HG03159 (cell line): ENCODE results near the gene FXYD7.
"Not testable (repeated sequence)": the region's sequence is repeated elsewhere in the genome, so short reads cannot be mapped to it uniquely, and the experiment has no call there.

Experiments used
- ATAC-seq: cut with Tn5 transposase; IDR thresholded peaks from one replicate; pipeline ENCODE4 v1.9.1; 2021; ENCODE audit warnings: mild to moderate bottlenecking, moderate library complexity; ENCODE audit not compliant: unreplicated experiment

Gene FXYD7

GRCh38 chr19:35143231-35143715 is at the start of gene FXYD7:
TSS of gene FXYD7 (plus strand) at chr19:35143255. CDS start at chr19:35143334, 79 bp downstream.
- ATAC-seq: no peak

GRCh38 chr19:35093430-35093829 is 49.6 kb upstream of the FXYD7 start:
- ATAC-seq: no peak

GRCh38 chr19:35093941-35094647 is 49.0 kb upstream of the FXYD7 start:
- ATAC-seq: no peak

- ATAC-seq: no peak
Observed at GRCh38 chr19:35094656-35095055, 48.4 kb upstream of the FXYD7 start.

GRCh38 chr19:35095667-35096368 is 47.2 kb upstream of the FXYD7 start:
- no peak for ATAC-seq

GRCh38 chr19:35098413-35099049 is 44.5 kb upstream of the FXYD7 start:
- no peak for ATAC-seq

- no peak for ATAC-seq
Observed at GRCh38 chr19:35099155-35099896, 43.7 kb upstream of the FXYD7 start.

GRCh38 chr19:35099897-35100275 is 43.2 kb upstream of the FXYD7 start:
- no peak for ATAC-seq

GRCh38 chr19:35100588-35101533 is 42.2 kb upstream of the FXYD7 start:
- no peak for ATAC-seq

- not testable (repeated sequence) for ATAC-seq
Observed at GRCh38 chr19:35101949-35102348, 41.1 kb upstream of the FXYD7 start.

GRCh38 chr19:35103614-35104013 is 39.4 kb upstream of the FXYD7 start:
- not testable (repeated sequence) for ATAC-seq

- ATAC-seq: no peak
Observed at GRCh38 chr19:35104361-35104760, 38.7 kb upstream of the FXYD7 start.

- ATAC-seq: no peak
Observed at GRCh38 chr19:35105047-35105410, 38.0 kb upstream of the FXYD7 start.

- ATAC-seq: no peak
Observed at GRCh38 chr19:35105411-35106290, 37.4 kb upstream of the FXYD7 start.

- no peak for ATAC-seq
Observed at GRCh38 chr19:35106291-35106583, 36.8 kb upstream of the FXYD7 start.

GRCh38 chr19:35106898-35107541 is 36.0 kb upstream of the FXYD7 start:
- ATAC-seq: no peak

- no peak for ATAC-seq
Observed at GRCh38 chr19:35107545-35107944, 35.5 kb upstream of the FXYD7 start.

GRCh38 chr19:35108730-35109129 is 34.3 kb upstream of the FXYD7 start:
- ATAC-seq: no peak
